Measurements from ENCODE around the gene SLC43A3.

- TF ChIP-seq GABPA (IDR thresholded peaks at IDR 0.05; ENCODE audit: low read depth) (peak; percentile 35; the same call in 1 of the 2 replicates), REST (IDR thresholded peaks at IDR 0.05; ENCODE audit: insufficient replicate concordance, low read depth) (no peak), POLR2AphosphoS5 (IDR thresholded peaks at IDR 0.05; ENCODE audit: low read depth) (peak; percentile 79), SPI1 (IDR thresholded peaks at IDR 0.05; ENCODE audit: borderline replicate concordance, low read depth) (peak; percentile 89)
- TF ChIP-seq, protein P1, sequence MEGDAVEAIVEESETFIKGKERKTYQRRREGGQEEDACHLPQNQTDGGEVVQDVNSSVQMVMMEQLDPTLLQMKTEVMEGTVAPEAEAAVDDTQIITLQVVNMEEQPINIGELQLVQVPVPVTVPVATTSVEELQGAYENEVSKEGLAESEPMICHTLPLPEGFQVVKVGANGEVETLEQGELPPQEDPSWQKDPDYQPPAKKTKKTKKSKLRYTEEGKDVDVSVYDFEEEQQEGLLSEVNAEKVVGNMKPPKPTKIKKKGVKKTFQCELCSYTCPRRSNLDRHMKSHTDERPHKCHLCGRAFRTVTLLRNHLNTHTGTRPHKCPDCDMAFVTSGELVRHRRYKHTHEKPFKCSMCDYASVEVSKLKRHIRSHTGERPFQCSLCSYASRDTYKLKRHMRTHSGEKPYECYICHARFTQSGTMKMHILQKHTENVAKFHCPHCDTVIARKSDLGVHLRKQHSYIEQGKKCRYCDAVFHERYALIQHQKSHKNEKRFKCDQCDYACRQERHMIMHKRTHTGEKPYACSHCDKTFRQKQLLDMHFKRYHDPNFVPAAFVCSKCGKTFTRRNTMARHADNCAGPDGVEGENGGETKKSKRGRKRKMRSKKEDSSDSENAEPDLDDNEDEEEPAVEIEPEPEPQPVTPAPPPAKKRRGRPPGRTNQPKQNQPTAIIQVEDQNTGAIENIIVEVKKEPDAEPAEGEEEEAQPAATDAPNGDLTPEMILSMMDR (IDR thresholded peaks at IDR 0.05; ENCODE audit: insufficient read depth, low read length) = no peak
These were observed 20.5 kb downstream of the SLC43A3 start for GRCh38 chr11:57406337-57406904.
